SIG-M5 (cell line): ENCODE measurements around the gene ZNF536.

ENCODE experiments used
- DNase-seq: peaks from one replicate; lab custom pipeline; 2025; lab: John Stamatoyannopoulos, UW

The ZNF536 gene

GRCh38 chr19:30535011-30535410 is 162.8 kb downstream of the ZNF536 start:
- no peak for DNase-seq

- no peak for DNase-seq
Observed at GRCh38 chr19:30536975-30537374, 164.8 kb downstream of the ZNF536 start.

DNA sequence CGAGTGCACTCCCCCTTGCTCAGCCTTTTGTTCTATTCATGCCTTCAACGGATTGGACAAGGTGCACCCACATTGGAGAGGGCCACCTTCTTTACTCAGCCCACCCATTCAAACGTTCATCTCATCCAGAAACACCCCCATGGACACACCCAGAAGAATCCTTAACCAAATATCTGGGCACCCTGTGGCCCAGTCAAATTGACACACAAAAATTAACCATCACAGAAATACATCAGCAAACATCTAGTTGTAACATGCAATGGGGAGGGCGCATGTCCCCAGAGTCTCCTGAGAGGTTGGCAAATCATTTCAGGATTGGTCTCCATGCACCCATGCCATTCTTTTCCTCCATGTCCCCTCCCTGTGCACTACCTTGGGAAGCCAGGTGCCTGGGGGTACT is 167.1 kb downstream of the ZNF536 start:
- no peak for DNase-seq

DNA sequence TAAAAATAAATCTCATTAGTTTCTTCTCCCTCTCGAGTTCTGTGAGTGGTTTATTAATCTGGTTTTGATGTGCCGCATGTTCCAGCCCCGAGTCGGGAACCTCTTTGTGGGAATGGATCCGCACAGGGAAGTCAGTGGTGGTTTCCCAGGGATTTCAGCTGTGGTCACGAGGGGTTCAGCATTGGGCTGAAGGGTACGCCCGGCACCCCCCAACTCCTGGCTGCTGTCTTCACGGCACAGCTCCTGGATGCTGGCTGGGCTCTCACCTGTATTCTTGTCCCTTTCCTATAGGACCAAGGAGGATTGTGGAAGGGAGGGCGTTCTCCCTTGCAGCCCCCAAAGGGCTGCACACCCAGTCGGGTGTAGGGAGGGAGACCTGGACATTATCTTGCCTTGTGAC is 167.8 kb downstream of the ZNF536 start:
- no peak for DNase-seq

DNA sequence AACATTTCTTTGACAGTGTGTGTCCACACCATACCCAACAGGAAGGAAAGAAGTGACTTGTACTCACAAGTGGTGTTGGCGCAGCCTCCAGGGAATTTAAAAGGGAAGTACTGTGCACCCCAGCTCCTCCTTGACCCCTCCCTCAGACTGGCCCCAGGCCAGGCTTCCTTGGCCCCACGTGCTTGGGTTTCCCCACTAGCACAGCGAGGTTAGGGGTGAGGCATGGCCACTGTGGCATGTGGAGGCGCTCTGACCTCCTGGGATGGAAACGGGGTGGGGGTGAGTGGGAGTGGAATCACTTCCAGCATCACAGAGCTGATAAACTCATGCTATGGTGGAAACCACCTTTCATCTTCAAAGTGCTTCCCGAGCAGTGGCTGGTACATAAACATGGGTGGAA is 168.6 kb downstream of the ZNF536 start:
- DNase-seq: no peak

- DNase-seq: no peak
Observed at GRCh38 chr19:30541575-30541974, 169.4 kb downstream of the ZNF536 start.

GRCh38 chr19:30543243-30543945 is 171.2 kb downstream of the ZNF536 start:
- DNase-seq: no peak

GRCh38 chr19:30545752-30546151 is 173.6 kb downstream of the ZNF536 start:
- DNase-seq: no peak

DNA sequence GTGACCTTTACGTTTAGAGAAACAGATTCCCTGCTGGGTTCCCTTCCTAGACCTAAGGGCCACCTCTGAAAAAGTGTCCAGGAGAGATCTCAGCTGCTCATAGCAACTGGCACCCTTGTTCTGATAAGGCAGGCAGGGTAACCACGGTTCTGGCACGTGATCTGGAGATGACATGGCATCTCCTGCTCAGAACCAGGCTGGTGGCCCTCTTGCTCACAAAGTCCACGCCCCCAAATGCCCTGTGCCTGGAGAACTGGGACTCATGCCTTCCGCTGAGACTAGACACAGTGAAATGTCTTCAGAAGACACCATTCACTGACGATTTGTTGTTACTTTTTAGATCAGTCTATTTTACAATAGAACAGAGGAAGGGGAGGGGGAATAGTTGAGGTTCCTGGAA is 174.1 kb downstream of the ZNF536 start:
- DNase-seq: no peak

- no peak for DNase-seq
Observed at GRCh38 chr19:30547246-30547645, 175.1 kb downstream of the ZNF536 start.

DNA sequence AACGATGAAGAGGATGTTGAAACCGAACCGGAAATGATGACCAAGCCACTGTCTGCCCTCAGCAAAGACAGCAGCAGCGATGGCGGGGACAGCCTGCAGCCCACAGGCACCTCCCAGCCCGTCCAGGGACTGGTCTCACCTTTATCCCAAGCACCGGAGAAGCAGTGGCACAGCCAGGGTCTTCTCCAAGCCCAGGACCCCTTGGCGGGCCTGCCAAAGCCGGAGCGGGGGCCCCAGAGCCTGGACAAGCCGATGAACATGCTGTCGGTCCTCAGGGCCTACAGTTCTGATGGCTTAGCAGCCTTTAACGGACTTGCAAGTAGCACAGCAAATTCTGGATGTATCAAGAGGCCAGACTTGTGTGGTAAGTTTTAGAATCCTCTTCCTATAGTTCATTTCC is 177.0 kb downstream of the ZNF536 start:
- DNase-seq: no peak

- no peak for DNase-seq
Observed at GRCh38 chr19:30551271-30551670, 179.1 kb downstream of the ZNF536 start.

- no peak for DNase-seq
Observed at GRCh38 chr19:30552593-30552992, 180.4 kb downstream of the ZNF536 start.

DNA sequence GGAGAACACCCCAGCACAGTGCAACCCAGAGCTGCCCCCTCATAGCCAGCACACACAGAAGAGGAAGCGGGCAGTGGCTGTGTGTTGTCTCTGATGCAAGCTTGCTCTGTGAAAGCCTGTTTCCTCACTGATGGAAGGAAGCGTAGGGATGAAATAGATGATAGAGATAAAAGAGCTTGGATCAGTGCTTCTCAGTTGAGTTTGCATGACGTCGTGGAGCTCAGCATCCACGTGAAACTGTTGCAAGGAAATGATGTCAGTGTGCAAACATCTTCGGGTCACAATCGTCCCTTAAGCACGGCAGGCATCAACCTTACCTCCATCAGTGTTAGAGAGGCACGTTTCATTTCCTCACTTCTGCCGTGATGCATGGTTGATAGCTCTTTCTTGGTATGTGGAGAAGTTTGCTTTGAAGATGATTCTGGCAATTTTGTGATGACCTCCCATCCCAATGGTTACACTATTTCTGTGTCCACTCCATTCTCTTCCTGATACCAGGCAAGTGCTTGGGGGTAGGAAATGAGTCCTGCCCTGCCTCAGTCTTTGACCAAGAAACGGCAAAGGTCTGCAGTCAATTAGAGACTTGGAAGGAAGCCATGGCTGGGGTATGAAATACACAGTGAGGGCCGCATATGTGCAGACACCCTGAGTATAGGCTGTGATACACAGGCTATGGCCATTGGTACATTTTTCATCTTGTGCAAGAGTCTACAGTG is 183.0 kb downstream of the ZNF536 start:
- no peak for DNase-seq

DNA sequence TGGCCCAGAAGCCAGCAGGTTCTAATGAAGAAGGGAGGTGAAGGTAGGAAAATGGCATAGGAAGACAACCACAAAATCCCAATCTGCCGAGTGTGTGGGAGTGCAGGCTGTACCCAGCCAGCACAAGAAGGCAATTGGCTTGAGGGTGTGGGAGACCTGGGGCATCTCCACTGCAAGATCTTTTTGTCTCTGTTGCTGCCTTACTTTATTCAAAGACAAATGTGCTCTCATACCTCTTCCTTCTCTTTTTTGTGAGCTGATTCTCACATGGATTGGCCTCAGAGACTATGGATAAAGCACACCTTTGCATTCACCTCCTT is 183.6 kb downstream of the ZNF536 start:
- no peak for DNase-seq

GRCh38 chr19:30556230-30556711 is 184.1 kb downstream of the ZNF536 start:
- no peak for DNase-seq

DNA sequence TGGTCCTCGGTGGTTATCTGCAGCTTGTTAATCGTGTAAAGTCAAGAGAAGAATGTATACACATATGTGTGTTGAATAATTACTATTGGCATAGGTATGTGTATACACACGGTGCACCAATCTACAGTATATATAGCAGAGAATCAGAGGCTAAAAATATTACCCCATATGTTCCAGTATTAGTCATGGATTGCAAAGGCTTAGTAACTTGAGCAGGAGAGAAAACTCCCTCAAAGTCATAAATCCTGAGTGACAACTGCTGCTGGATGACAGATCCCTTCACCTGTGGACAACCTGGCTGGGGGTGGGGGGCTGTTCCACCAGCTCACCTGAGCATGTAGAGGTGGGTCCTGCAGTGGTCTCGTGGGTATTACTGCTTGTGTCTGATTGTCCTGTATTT is 185.0 kb downstream of the ZNF536 start:
- no peak for DNase-seq

DNA sequence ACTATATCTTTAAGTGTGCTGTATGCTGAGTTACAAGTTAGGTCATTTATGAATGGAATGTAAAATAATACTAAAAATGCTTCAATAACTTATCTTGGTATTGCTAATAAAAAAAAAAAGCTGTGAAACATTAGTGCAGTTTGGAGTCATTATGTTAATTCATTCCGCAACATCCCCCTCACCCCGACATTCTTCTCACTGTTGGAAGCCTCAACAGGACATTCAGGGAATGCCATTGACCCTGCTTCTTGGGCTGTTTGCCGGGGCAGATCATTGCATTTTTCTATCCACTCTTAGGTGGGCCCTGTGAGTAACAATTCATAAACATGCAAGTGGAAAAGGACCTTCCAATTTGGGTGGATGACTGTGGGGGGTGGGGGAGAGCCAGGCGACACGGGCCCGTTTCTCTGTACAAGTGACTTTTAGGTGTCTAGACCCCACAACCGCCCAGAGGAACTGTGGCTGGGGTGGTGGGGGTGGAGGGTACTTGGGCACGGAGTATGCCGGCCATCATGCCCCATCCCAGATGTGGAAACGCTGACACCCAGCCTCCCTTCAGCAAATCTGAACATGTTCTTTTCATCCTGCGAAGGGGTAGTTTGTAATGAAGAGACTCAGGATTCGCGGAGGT is 185.9 kb downstream of the ZNF536 start:
- no peak for DNase-seq

- DNase-seq: no peak
Observed at GRCh38 chr19:30558793-30559192, 186.6 kb downstream of the ZNF536 start.

DNA sequence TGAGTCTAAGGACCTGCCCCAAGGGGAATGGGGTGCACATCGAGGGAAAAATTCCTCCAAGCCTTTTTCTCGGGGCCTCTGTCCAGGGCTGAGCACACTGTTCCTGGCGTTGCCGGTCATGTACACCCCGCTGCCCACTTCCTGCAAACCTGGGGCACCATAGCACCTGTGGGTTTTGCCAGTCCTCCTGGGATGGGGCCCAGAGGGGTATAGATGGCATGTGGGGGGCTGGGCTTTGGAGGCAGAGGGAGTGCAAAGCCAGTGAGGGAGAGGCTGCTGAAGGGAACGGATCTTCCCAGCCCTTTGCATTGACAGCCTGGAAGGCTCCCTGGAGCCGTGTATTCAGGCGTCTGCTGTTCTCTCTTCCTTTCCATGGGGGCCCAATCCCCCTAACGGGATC is 187.3 kb downstream of the ZNF536 start:
- DNase-seq: no peak

DNA sequence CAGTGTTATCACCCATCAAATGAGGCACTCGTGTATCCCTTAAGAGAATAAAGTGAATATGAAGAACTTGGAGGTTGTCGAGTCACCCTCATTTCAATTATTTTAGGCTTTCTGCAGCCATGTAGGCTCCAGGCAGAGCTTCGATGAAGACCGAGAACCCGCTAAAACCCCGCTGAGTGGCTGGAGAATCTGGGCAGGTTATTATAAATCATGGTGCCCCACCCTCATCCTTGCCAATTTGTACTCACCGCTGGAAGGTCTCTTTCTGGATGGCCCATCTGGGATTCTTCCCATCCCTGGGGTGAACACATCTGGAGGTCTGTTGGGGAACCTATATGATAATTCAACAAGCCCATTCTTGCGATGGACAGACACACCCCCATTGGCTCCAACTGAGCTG is 190.8 kb downstream of the ZNF536 start:
- no peak for DNase-seq

DNA sequence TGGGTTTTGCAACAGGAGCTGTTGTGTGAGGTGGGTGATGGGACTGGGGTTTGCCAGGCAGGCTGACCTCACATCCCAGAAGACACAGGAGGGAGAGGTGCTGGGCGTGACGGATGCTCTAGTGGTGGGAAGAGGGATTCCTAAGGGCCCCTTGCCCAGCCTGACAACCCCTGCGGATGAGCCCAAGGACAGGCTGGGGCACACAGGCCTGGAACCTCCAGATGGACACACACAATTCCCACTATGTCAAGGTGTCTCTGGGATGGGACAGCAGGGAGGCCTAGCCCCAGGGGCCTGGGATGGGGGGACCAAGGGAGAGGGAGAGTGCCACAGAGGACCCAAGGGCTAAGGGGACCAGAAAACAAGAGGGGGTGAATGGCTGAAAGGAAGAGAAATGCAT is 191.5 kb downstream of the ZNF536 start:
- no peak for DNase-seq

GRCh38 chr19:30564551-30565011 is 192.4 kb downstream of the ZNF536 start:
- no peak for DNase-seq
